Activated T-helper 17 cell treated with anti-CD3 and anti-CD28 coated beads, Interleukin-2, amount 50 U/mL, for 72 hours (primary cell): ENCODE data around the gene RGMA. TPM values are rescaled to one million over a fixed set of nuclear protein-coding genes. Genes with fewer than 3 reads are reported as not detected.

Experiments
- ATAC-seq: fragments of 150-1000 bp; cut with Tn5 transposase; replicated peaks from 2 replicates; pipeline ENCODE4 v1.10.0; 2021; ENCODE audit warnings: mild to moderate bottlenecking, moderate library complexity
- H3K27ac Mint-ChIP-seq: one replicate; pipeline ENCODE4 v1.8.0; 2022; ENCODE audit warnings: mixed read lengths
- H3K27me3 Mint-ChIP-seq: one replicate; pipeline ENCODE4 v1.8.0; 2022; ENCODE audit warnings: mixed read lengths
- H3K36me3 Mint-ChIP-seq: one replicate; pipeline ENCODE4 v1.8.0; 2022; ENCODE audit warnings: low read depth, mild to moderate bottlenecking, mixed read lengths
- H3K4me1 Mint-ChIP-seq: one replicate; pipeline ENCODE4 v1.8.0; 2022; ENCODE audit warnings: mixed read lengths
- H3K4me3 Mint-ChIP-seq: one replicate; pipeline ENCODE4 v1.8.0; 2022; ENCODE audit warnings: mild to moderate bottlenecking, mixed read lengths
- H3K9me3 Mint-ChIP-seq: one replicate; pipeline ENCODE4 v1.8.0; 2022; ENCODE audit warnings: mixed read lengths
- total RNA-seq, 2 donors: library from RNA; stranded (reverse); gene quantifications; one replicate each; pipeline ENCODE4 v1.2.3, GENCODE V29; 2022

The RGMA gene
- total RNA-seq, 2 donors from 2014 or later: 0.15 to 0.26 TPM

- H3K4me1 Mint-ChIP-seq: no peaks in the 10 kb centered on the region
- peaks cover 41% of the 10 kb centered on the region for H3K27me3 Mint-ChIP-seq
- H3K4me3 Mint-ChIP-seq: no peak overlapping the region
- ATAC-seq: no peak
- H3K9me3 Mint-ChIP-seq: no peaks in the 10 kb centered on the region
- no peak overlapping the region for H3K27ac Mint-ChIP-seq
- H3K36me3 Mint-ChIP-seq: no peaks in the 10 kb centered on the region
These were observed 21.6 kb upstream of the RGMA start for GRCh38 chr15:93110502-93111040.

- no peaks in the 10 kb centered on the region for H3K9me3 Mint-ChIP-seq
- no peak for ATAC-seq
- peaks cover 42% of the 10 kb centered on the region for H3K27me3 Mint-ChIP-seq
- H3K4me1 Mint-ChIP-seq: no peaks in the 10 kb centered on the region
- no peaks in the 10 kb centered on the region for H3K36me3 Mint-ChIP-seq
- no peak overlapping the region for H3K27ac Mint-ChIP-seq
- no peak overlapping the region for H3K4me3 Mint-ChIP-seq
These were observed 20.5 kb upstream of the RGMA start for GRCh38 chr15:93109336-93110102.

GRCh38 chr15:93107646-93108045 lies 18.6 kb upstream of the RGMA start:
- Mint-ChIP-seq H3K36me3 (no peaks in the 10 kb centered on the region), H3K27ac (no peak overlapping the region), H3K9me3 (no peaks in the 10 kb centered on the region), H3K27me3 (peaks cover 52% of the 10 kb centered on the region), H3K4me1 (no peaks in the 10 kb centered on the region), H3K4me3 (no peak overlapping the region)
- ATAC-seq: no peak

GRCh38 chr15:93105485-93105884 lies 16.5 kb upstream of the RGMA start:
- Mint-ChIP-seq H3K36me3 (no peaks in the 10 kb centered on the region), H3K4me1 (no peaks in the 10 kb centered on the region), H3K9me3 (no peaks in the 10 kb centered on the region), H3K27me3 (peaks cover 40% of the 10 kb centered on the region), H3K27ac (no peak overlapping the region), H3K4me3 (no peak overlapping the region)
- ATAC-seq: no peak

DNA sequence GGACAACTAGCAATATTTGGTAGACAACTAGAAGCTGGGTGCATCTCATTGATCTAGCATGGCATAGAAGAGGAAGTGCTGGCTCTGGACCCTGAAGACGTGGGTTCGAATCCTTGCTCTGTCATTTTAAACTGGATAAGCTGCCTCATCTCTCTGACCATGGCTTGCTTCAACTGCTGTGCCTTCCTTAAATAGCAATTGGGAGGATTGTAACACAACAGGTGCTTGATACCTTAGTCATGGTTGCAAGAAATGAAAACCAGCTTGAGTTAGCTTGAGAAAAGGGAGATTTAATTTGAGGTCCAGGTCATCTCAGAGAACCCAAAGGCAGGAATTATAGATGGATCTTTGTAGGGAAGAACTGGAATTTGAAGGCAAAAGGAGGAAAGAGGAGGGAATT lies 14.8 kb upstream of the RGMA start:
- no peak for ATAC-seq
- Mint-ChIP-seq H3K4me1 (no peaks in the 10 kb centered on the region), H3K9me3 (no peaks in the 10 kb centered on the region), H3K36me3 (no peaks in the 10 kb centered on the region), H3K27me3 (peaks cover 34% of the 10 kb centered on the region), H3K27ac (no peak overlapping the region), H3K4me3 (no peak overlapping the region)

DNA sequence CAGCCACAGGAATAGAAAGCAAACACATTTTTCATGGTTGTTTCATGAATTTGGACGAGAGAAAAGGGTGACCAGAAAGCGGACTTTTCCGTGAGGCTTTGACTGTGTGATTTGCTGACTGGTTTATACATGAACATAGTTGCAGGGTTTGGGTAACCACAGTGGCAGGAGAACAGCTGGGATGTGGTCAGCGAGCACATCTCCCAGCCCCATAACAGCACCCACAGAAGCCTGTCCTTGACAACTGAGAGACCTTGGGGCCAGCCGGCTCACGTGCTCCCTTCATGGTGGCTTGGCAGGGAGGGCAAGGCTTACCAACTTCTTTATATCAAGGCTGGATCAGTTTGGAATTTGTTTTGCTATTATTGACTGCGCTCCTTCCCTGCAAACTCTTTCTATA lies 13.2 kb upstream of the RGMA start:
- H3K4me3 Mint-ChIP-seq: no peak overlapping the region
- no peaks in the 10 kb centered on the region for H3K4me1 Mint-ChIP-seq
- H3K36me3 Mint-ChIP-seq: no peaks in the 10 kb centered on the region
- no peak overlapping the region for H3K27ac Mint-ChIP-seq
- H3K9me3 Mint-ChIP-seq: no peaks in the 10 kb centered on the region
- ATAC-seq: no peak
- peaks cover 19% of the 10 kb centered on the region for H3K27me3 Mint-ChIP-seq

DNA sequence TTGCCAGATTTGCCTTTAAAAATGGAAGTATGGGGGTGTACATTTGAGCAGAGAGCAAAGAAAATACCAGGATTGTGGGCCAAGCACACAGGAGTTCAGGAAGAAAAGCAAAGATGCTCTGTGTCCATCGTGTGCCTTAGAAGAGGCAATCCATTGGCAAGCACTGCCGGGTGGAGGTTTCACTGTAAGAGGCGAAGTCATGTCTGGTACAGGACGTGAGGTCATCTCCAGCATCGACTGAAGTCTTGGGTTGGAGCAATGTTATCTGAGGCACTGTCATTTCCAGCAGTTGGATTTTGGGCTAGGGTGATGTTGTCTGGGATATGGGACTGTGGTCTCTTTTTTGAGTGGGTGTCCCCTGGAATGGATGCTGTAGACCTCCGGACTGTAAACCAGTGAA lies 4.8 kb upstream of the RGMA start:
- Mint-ChIP-seq H3K27me3 (peaks cover 20% of the 10 kb centered on the region), H3K9me3 (no peaks in the 10 kb centered on the region), H3K4me3 (no peak overlapping the region), H3K4me1 (no peaks in the 10 kb centered on the region), H3K27ac (no peak overlapping the region), H3K36me3 (no peaks in the 10 kb centered on the region)
- no peak for ATAC-seq

- ATAC-seq: no peak
- peaks cover 6% of the 10 kb centered on the region for H3K36me3 Mint-ChIP-seq
- H3K4me3 Mint-ChIP-seq: no peak overlapping the region
- H3K27ac Mint-ChIP-seq: no peak overlapping the region
- peaks cover 37% of the 10 kb centered on the region for H3K27me3 Mint-ChIP-seq
- H3K4me1 Mint-ChIP-seq: peaks cover 6% of the 10 kb centered on the region
- H3K9me3 Mint-ChIP-seq: no peaks in the 10 kb centered on the region
These were observed 2.5 kb upstream of the RGMA start for GRCh38 chr15:93091465-93091864.

DNA sequence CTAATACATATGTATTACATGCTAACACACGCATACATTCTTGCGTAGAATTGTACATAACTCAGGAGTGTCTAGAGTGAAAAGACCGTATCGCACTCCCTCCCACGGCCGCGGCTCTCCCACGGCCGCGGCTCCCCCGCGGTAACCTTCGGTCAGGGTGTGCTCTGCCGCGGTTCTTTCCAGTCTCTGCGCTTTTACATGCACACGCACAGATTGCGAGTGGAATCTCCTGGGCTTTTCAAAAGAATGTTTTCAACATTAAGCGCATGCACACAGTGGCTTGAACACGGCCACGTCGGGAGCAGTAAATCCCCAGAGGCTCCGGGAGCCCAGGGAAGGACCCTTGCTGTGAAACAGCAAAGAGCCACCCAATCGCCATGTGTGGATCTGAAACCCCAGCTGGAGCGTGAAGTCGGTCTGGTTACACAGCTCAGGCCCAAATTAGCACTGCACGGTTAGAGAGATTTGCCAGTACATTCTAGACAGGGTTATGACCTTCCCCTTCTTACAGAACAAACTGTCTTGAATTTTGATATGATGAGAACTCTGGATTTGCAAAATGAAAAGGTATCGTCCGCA lies 805 bp upstream of the RGMA start:
- ATAC-seq: no peak
- H3K4me1 Mint-ChIP-seq: peaks cover 6% of the 10 kb centered on the region
- H3K9me3 Mint-ChIP-seq: no peaks in the 10 kb centered on the region
- H3K27ac Mint-ChIP-seq: no peak overlapping the region
- peak overlapping the region; percentile 42 for H3K4me3 Mint-ChIP-seq
- peaks cover 6% of the 10 kb centered on the region for H3K36me3 Mint-ChIP-seq
- peaks cover 46% of the 10 kb centered on the region for H3K27me3 Mint-ChIP-seq

DNA sequence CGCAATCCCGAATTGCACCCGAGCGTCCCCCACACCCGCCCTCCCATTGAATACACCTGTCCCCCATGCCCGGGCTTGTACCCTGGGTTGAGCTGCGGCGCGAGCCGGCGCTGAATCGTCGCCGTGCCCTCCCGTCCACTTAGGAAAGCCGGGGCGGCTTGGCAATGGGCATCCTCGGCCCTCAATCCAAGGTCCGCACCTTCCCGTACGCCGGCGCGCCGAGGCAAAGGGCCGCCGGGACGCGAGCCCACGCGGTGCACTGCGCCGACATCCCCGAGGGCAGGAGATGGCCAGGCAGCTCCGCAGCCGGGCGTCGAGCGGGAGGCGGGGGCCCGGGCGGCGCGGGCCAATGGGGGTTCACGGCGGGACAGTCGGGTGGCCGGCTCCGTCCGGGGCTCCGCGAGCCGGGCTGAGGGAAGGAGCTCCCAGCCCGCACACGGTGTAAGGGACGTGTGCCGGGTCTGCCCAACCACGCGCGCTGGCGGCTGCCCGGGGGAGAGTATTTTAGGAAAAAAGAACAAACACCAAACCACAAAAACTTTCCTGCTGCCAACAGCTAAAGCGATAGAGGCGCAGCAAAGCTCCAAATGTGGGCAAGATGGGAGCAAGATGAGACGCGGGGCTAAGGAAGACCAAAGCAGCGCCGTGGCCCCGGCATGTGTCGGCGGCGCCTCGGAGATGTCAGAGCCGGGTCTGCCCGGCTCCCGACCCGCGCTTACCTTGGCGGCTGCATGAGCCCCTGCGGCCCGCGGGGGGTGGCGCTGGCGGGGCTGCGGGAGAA lies 621 bp downstream of the RGMA start:
- Mint-ChIP-seq H3K27ac (no peak overlapping the region), H3K27me3 (peaks cover 53% of the 10 kb centered on the region), H3K4me1 (peaks cover 6% of the 10 kb centered on the region), H3K9me3 (no peaks in the 10 kb centered on the region), H3K36me3 (peaks cover 6% of the 10 kb centered on the region), H3K4me3 (peak overlapping the region; percentile 81)
- ATAC-seq: peak; percentile 58

DNA sequence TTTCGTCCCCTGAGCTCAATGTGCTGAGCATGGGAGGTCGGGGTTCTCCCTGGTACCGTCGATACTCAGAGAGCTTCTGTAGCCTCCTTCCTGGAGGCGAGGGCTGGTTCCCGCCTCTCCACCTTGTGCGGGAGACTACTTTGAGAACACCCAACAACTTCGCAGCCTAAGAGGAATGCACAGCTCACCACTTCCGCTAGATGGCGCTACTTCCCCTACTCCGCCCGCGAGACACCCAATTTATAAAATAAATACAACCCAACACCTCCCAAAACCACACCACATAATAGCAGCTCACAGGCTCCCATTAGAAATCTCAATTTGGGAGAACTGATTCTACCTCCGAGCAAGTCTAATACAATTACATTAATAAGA lies 1.2 kb downstream of the RGMA start:
- no peaks in the 10 kb centered on the region for H3K9me3 Mint-ChIP-seq
- peak overlapping the region; percentile 81 for H3K4me3 Mint-ChIP-seq
- peaks cover 6% of the 10 kb centered on the region for H3K36me3 Mint-ChIP-seq
- peak; percentile 71 for ATAC-seq
- H3K27me3 Mint-ChIP-seq: peaks cover 57% of the 10 kb centered on the region
- no peak overlapping the region for H3K27ac Mint-ChIP-seq
- peaks cover 6% of the 10 kb centered on the region for H3K4me1 Mint-ChIP-seq

- no peak for ATAC-seq
- H3K36me3 Mint-ChIP-seq: peaks cover 6% of the 10 kb centered on the region
- H3K27ac Mint-ChIP-seq: no peak overlapping the region
- H3K27me3 Mint-ChIP-seq: peaks cover 67% of the 10 kb centered on the region
- H3K9me3 Mint-ChIP-seq: no peaks in the 10 kb centered on the region
- H3K4me1 Mint-ChIP-seq: peaks cover 6% of the 10 kb centered on the region
- no peak overlapping the region for H3K4me3 Mint-ChIP-seq
These were observed 2.2 kb downstream of the RGMA start for GRCh38 chr15:93086791-93087190.

DNA sequence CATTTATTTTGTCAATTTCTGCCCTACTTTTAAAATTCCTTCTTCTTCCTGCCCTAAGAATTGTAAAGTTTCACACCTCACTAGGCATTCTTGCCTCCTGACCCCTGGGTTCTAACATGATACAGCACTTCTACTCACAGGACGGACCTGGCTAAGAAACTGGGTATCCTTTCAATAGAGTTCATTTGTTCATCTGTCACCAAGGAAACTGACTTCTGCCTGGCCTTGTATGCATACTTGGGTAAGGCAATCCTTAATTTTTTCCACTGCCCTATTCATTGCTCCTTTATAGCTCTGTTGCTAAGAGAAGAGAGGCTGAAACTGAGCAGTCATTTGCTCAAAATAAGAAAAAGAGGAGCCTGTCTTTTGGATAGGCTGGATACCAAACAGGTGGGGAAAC lies 3.3 kb downstream of the RGMA start:
- peaks cover 6% of the 10 kb centered on the region for H3K4me1 Mint-ChIP-seq
- ATAC-seq: no peak
- no peak overlapping the region for H3K27ac Mint-ChIP-seq
- H3K27me3 Mint-ChIP-seq: peaks cover 69% of the 10 kb centered on the region
- no peak overlapping the region for H3K4me3 Mint-ChIP-seq
- H3K36me3 Mint-ChIP-seq: peaks cover 6% of the 10 kb centered on the region
- no peaks in the 10 kb centered on the region for H3K9me3 Mint-ChIP-seq

GRCh38 chr15:93082861-93083260 lies 6.2 kb downstream of the RGMA start:
- H3K27me3 Mint-ChIP-seq: peaks cover 66% of the 10 kb centered on the region
- no peaks in the 10 kb centered on the region for H3K9me3 Mint-ChIP-seq
- ATAC-seq: no peak
- H3K36me3 Mint-ChIP-seq: peaks cover 2% of the 10 kb centered on the region
- no peak overlapping the region for H3K27ac Mint-ChIP-seq
- H3K4me3 Mint-ChIP-seq: no peak overlapping the region
- H3K4me1 Mint-ChIP-seq: peaks cover 3% of the 10 kb centered on the region

GRCh38 chr15:93081399-93081798 lies 7.6 kb downstream of the RGMA start:
- no peak for ATAC-seq
- H3K36me3 Mint-ChIP-seq: no peaks in the 10 kb centered on the region
- H3K4me1 Mint-ChIP-seq: no peaks in the 10 kb centered on the region
- H3K4me3 Mint-ChIP-seq: no peak overlapping the region
- peaks cover 59% of the 10 kb centered on the region for H3K27me3 Mint-ChIP-seq
- no peak overlapping the region for H3K27ac Mint-ChIP-seq
- H3K9me3 Mint-ChIP-seq: no peaks in the 10 kb centered on the region
